GM12873 (cell line): Measurements from ENCODE around the gene SCGB1C1.

Experiments
- TF ChIP-seq, protein P1 (sequence below): IDR thresholded peaks from 2 replicates; pipeline ENCODE4 v1.5.1; 2012; ENCODE audit warnings: low read depth, mild to moderate bottlenecking, moderate library complexity, low read length, control low read depth; ENCODE audit not compliant: insufficient read depth; ENCODE audit errors: missing control alignments

Gene SCGB1C1

GRCh38 chr11:225734-226453 lies 33.0 kb downstream of the SCGB1C1 start:
- TF ChIP-seq, protein P1, sequence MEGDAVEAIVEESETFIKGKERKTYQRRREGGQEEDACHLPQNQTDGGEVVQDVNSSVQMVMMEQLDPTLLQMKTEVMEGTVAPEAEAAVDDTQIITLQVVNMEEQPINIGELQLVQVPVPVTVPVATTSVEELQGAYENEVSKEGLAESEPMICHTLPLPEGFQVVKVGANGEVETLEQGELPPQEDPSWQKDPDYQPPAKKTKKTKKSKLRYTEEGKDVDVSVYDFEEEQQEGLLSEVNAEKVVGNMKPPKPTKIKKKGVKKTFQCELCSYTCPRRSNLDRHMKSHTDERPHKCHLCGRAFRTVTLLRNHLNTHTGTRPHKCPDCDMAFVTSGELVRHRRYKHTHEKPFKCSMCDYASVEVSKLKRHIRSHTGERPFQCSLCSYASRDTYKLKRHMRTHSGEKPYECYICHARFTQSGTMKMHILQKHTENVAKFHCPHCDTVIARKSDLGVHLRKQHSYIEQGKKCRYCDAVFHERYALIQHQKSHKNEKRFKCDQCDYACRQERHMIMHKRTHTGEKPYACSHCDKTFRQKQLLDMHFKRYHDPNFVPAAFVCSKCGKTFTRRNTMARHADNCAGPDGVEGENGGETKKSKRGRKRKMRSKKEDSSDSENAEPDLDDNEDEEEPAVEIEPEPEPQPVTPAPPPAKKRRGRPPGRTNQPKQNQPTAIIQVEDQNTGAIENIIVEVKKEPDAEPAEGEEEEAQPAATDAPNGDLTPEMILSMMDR, result no peak

DNA sequence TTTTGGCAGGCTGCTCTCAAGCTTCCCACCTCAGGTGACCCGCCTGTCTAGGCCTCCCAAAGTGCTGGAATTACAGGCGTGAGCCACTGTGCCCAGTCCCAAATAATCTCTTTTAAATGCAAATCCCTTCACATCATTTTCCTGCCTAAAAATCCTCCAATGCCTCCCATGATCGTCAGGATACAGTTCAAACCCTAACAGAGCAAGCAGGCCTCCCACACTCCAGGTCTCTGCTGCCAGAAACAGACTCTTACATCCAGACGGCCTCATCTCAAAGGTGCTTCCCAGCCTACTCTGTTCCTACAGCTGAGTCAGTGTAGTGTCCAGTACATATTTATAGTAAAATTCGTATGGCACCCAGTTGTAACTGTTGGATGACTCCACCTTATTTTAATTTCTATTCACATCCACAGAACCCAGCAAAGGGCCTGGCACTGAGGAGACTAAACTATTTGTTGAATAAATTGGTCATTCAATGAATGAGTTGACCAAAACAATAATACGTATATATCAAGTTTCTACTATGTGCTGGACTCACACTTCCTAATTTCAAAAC lies 35.0 kb downstream of the SCGB1C1 start:
- TF ChIP-seq, protein P1, result no peak

DNA sequence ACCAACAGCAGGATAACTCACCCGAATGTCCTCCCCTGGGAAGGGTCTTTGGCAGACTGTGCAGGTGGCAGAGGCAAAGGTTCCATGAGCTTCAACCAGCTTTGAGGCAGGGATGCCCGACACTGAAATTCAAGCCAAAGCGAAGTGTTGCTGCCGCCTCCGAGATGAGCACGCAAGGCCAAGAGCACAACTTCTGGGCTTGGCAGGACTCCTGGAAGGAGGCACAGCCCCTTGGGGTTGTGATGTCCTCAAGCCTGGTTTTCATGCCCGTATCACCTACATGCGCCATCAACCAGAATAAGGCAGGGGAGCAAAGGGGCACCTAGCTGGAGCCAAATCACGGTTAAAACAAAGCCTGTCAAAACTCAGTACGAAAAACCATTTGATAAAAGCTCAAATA lies 37.6 kb downstream of the SCGB1C1 start:
- TF ChIP-seq, protein P1, result no peak

GRCh38 chr11:232783-233565 lies 40.1 kb downstream of the SCGB1C1 start:
- TF ChIP-seq, protein P1, result no peak

DNA sequence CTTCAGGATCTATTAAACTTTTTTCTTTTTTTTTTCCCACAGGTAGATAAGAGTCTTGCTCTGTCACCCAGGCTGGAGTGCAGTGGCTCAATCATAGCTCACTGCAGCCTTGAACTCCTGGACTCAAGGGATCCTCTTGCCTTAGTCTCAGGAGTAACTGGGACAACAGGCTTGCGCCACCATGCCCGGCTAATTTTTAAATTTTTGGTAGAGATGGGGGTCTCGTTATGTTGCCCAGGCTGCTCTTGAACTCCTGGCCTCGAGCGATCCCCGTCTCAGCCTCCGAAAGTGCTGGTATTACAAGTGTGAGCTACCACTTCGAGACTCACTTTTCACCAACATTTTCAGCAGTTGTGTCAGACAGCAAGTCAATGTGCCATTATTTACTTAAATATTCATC lies 42.3 kb downstream of the SCGB1C1 start:
- TF ChIP-seq, protein P1, result no peak

GRCh38 chr11:235609-235996 lies 42.7 kb downstream of the SCGB1C1 start:
- TF ChIP-seq, protein P1, result no peak

GRCh38 chr11:235997-236773 lies 43.3 kb downstream of the SCGB1C1 start, which contains the start of gene SIRT3:
Gene SIRT3 (minus strand): TSS chr11:236342. CDS start chr11:236328, 14 bp downstream.
- TF ChIP-seq, protein P1, result peak; percentile 16
